Measurements from ENCODE around the gene CSNK1A1. TPM values are rescaled to one million over a fixed set of nuclear protein-coding genes. Genes with fewer than 3 reads are reported as not detected.
"Not testable (repeated sequence)": the region's sequence is repeated elsewhere in the genome, so short reads cannot be mapped to it uniquely, and the experiment has no call there.

CSNK1A1 gene
- 100 to 1,000 TPM; 146 to 200 (median 166) TPM for total RNA-seq

DNA sequence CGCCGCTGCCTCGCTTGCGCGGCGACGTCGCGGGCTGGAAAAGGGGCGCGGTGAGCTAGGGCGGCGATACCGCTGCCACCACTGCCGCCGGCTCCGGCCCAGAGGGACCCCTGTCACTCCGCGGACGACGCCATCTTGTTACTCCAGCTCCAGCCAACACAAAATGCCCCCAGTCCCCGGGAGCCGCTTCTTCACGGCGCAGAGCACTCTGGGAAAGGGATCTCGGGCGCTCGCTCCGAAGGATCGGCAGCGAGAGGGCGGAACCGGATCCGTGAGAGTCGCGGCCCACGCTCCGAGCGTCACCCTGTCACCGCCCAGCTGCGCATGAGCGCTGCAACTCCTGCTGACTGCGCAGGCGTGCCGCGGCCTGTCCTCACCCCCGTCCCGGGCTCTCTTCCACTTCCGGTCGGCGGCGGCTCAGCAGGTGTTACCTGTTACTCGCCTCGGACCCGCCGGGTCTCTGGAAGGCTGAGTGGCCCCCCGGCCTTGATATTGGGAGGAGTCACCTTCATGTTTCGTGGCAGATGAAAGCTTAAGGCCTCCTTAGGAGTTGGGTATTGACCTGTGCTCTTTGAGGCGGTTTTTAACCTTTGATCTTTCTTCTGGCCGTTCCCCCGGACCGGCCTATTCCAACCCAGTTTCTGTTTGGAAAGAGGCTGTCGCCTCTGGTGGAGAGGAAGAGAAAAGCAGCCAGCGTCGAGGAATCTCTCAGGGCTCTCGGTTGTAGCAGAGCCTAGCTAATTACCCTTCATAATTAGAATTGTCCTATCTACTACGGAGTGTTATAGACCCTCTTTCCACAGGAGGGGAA is at the start of gene CSNK1A1:
Gene CSNK1A1, minus strand, starts transcription at position 213 of the 811 bp plus-strand sequence. CDS start 475 bp downstream, outside the sequence.
- H3K27ac ChIP-seq = peak within 1 kb of the TSS; percentile 94 to 100 (median 98)
- TF ChIP-seq CTCF (IDR thresholded peaks at IDR 0.05) = peak; percentile 72 to 91 (median 90)
- TF ChIP-seq POLR2A (IDR thresholded peaks at IDR 0.05) = peak; percentile 76 to 92
- peak; percentile 92 to 99 for TF ChIP-seq EP300 (IDR thresholded peaks at IDR 0.05)
- H3K4me3 ChIP-seq = peak within 1 kb of the TSS; percentile 77 to 97 (median 79)
- peak; percentile 93 to 95 for DNase-seq (ENCODE audit: low spot score in 2 of 2)
- WGBS, 2 donors = 0 to 1% methylated on average over 49 to 51 of the region's 67 CpGs
- H3K27me3 ChIP-seq = no peaks in the 10 kb centered on the region
- H3K36me3 ChIP-seq = peaks cover 0 to 9% (median 0%) of the 10 kb centered on the region in 3 donors
- no peaks in the 10 kb centered on the region for H3K9me3 ChIP-seq
- H3K4me1 ChIP-seq = peaks cover 0 to 40% (median 26%) of the 10 kb centered on the region in 4 donors

- 77 to 85% methylated on average over 3 of the region's 3 CpGs for WGBS, 2 donors
- DNase-seq (ENCODE audit: low spot score in 2 of 2) = no peak
- H3K4me1 ChIP-seq = peaks cover 0 to 28% (median 11%) of the 10 kb centered on the region in 4 donors
- no peaks in the 10 kb centered on the region for H3K27me3 ChIP-seq
- no peak for TF ChIP-seq EP300 (IDR thresholded peaks at IDR 0.05)
- TF ChIP-seq POLR2A (IDR thresholded peaks at IDR 0.05) = no peak
- no peak for TF ChIP-seq CTCF (IDR thresholded peaks at IDR 0.05)
- no peaks in the 10 kb centered on the region for H3K9me3 ChIP-seq
- peaks cover 0 to 76% (median 0%) of the 10 kb centered on the region in 3 donors for H3K36me3 ChIP-seq
- H3K27ac ChIP-seq = no peak overlapping the region
- no peak overlapping the region for H3K4me3 ChIP-seq
These were observed 49.7 kb upstream of the CSNK1A1 start for GRCh38 chr5:149600932-149601331.

GRCh38 chr5:149599375-149599774 is 48.1 kb upstream of the CSNK1A1 start:
- Histone ChIP-seq H3K27ac (peak overlapping the region in 1 of 4 donors; percentile 14), H3K4me1 (peaks cover 0 to 36% (median 13%) of the 10 kb centered on the region in 4 donors), H3K9me3 (no peaks in the 10 kb centered on the region), H3K36me3 (peaks cover 0 to 62% (median 0%) of the 10 kb centered on the region in 3 donors), H3K4me3 (no peak overlapping the region), H3K27me3 (no peaks in the 10 kb centered on the region)
- WGBS, 2 donors = 92 to 94% methylated on average over 4 of the region's 4 CpGs
- DNase-seq (ENCODE audit: low spot score in 2 of 2) = no peak
- TF ChIP-seq EP300 (IDR thresholded peaks at IDR 0.05) = no peak
- no peak for TF ChIP-seq POLR2A (IDR thresholded peaks at IDR 0.05)
- no peak for TF ChIP-seq CTCF (IDR thresholded peaks at IDR 0.05)

DNA sequence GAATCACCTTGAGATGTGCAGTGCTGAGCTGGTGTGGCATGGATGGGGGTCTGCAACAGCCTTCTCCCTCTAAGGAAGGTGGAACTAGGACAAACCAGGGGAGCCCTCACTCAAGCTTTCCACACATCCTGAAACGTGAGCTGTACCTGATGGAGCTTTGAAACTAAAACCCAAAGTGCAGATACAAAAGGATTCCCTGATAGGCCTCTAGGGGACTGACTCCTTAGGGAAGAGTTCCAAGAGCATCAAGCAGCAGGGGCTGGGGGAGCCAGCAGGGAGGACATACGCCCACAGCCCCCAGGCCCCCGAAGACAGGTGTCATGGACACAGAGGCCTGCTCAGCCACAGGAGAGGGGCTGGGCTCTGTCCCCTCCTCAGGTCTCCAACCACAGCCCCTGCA is 47.7 kb upstream of the CSNK1A1 start:
- no peak for DNase-seq (ENCODE audit: low spot score in 2 of 2)
- Histone ChIP-seq H3K27ac (peak overlapping the region in 1 of 4 donors; percentile 14), H3K4me3 (no peak overlapping the region), H3K9me3 (no peaks in the 10 kb centered on the region), H3K36me3 (peaks cover 0 to 58% (median 0%) of the 10 kb centered on the region in 3 donors), H3K27me3 (no peaks in the 10 kb centered on the region), H3K4me1 (peaks cover 0 to 40% (median 15%) of the 10 kb centered on the region in 4 donors)
- WGBS, 2 donors = 89 to 92% methylated on average over 3 of the region's 3 CpGs
- no peak for TF ChIP-seq POLR2A (IDR thresholded peaks at IDR 0.05)

GRCh38 chr5:149598234-149598633 is 47.0 kb upstream of the CSNK1A1 start:
- H3K9me3 ChIP-seq; DNase-seq (ENCODE audit: low spot score in 2 of 2); H3K27me3 ChIP-seq; H3K4me3 ChIP-seq: not testable (repeated sequence)
- Histone ChIP-seq H3K36me3 (peaks cover 0 to 51% (median 0%) of the 10 kb centered on the region in 3 donors), H3K4me1 (peaks cover 0 to 45% (median 17%) of the 10 kb centered on the region in 4 donors), H3K27ac (peak overlapping the region in 1 of 4 donors; percentile 78)
- WGBS, 2 donors = 95 to 98% methylated on average over 2 of the region's 2 CpGs

GRCh38 chr5:149597618-149598017 is 46.4 kb upstream of the CSNK1A1 start:
- Histone ChIP-seq H3K27me3 (no peaks in the 10 kb centered on the region), H3K36me3 (peaks cover 0 to 45% (median 0%) of the 10 kb centered on the region in 3 donors), H3K9me3 (no peaks in the 10 kb centered on the region), H3K4me3 (no peak overlapping the region), H3K4me1 (peaks cover 0 to 51% (median 17%) of the 10 kb centered on the region in 4 donors), H3K27ac (peak overlapping the region in 2 of 4 donors; percentile 50 to 78)
- TF ChIP-seq EP300 (IDR thresholded peaks at IDR 0.05) = no peak
- TF ChIP-seq CTCF (IDR thresholded peaks at IDR 0.05) = no peak
- no peak for TF ChIP-seq POLR2A (IDR thresholded peaks at IDR 0.05)
- 97 to 99% methylated on average over 7 of the region's 7 CpGs for WGBS, 2 donors
- DNase-seq (ENCODE audit: low spot score in 2 of 2) = no peak
